ENCODE results near the gene PCBD1.
A peak's percentile ranks its signal among the peaks of the same experiment; 100 is the strongest.
"Not testable (repeated sequence)": the region's sequence is repeated elsewhere in the genome, so short reads cannot be mapped to it uniquely, and the experiment has no call there.

The PCBD1 gene

GRCh38 chr10:70887804-70888800 lies at the start of gene PCBD1:
PCBD1 (minus strand) TSS chr10:70888565; CDS start chr10:70888533, 32 bp downstream.
- DNase-seq: peak; percentile 85

- no peak for DNase-seq
These were observed 49.3 kb upstream of the PCBD1 start for GRCh38 chr10:70937661-70938060.

- DNase-seq: no peak
These were observed 47.7 kb upstream of the PCBD1 start for GRCh38 chr10:70936111-70936510.

- no peak for DNase-seq
These were observed 47.3 kb upstream of the PCBD1 start for GRCh38 chr10:70935631-70936030.

- DNase-seq: no peak
These were observed 46.8 kb upstream of the PCBD1 start for GRCh38 chr10:70935125-70935625.

GRCh38 chr10:70934701-70935100 lies 46.3 kb upstream of the PCBD1 start:
- DNase-seq: no peak

GRCh38 chr10:70932392-70933196 lies 44.2 kb upstream of the PCBD1 start:
- DNase-seq: no peak

- peak; percentile 26 for DNase-seq
These were observed 42.9 kb upstream of the PCBD1 start for GRCh38 chr10:70931168-70931815.

DNA sequence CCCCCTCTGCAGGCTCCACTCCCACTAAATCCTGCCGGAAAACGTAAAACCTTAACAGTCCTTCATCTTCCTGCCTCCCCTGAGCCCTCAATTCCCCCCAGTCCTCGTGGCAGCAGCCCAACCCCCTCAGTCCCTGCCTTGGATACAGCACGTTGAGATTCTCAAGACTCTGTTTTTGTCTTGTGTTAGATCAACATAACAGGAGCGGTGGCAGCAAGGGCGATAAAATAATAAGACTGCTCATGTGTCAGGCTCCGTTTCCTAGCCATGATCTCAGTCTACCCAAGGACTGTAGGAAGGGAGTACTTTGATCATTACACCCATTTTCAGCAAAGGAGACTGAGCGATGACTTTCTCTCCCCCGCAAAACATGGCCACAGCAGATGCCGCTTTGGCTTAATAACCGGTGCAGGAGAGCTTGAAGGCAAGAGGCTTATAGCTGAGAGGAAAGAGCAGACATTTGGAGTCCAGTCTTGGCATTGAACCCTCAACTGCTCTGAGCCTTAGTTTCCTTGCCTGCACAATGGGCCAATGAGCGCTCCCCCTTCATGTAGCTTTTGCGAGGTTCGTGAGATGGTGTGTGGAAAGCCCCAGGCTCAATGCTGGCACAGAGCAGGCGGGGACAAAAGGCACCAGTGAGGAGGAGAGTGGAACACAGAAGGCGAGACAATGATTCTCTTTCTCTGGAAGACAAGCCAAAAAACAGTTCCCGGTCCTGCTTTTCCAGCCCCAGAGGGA lies 42.1 kb upstream of the PCBD1 start:
- no peak for DNase-seq

DNA sequence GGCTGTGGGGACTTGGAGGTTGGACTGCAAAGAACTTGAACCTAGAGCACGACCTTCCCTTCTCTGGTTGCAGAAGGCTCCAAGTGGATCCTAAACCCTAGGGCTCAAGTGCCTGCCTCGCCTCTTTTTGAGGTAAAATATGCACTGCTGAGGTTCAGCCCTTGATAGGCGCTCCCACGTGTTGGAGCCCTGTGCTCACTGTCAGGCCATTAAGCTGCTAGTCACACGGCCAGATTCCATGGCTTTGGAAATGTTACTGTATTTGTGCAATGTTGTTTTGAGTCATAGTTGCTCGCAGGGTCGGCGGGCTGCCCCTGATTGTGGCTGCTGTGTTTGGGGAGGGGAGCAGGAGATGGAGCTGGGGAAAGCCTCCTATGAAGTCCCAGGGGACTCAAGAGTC lies 39.8 kb upstream of the PCBD1 start:
- DNase-seq: no peak

GRCh38 chr10:70927189-70927943 lies 39.0 kb upstream of the PCBD1 start:
- DNase-seq: peak; percentile 30

DNA sequence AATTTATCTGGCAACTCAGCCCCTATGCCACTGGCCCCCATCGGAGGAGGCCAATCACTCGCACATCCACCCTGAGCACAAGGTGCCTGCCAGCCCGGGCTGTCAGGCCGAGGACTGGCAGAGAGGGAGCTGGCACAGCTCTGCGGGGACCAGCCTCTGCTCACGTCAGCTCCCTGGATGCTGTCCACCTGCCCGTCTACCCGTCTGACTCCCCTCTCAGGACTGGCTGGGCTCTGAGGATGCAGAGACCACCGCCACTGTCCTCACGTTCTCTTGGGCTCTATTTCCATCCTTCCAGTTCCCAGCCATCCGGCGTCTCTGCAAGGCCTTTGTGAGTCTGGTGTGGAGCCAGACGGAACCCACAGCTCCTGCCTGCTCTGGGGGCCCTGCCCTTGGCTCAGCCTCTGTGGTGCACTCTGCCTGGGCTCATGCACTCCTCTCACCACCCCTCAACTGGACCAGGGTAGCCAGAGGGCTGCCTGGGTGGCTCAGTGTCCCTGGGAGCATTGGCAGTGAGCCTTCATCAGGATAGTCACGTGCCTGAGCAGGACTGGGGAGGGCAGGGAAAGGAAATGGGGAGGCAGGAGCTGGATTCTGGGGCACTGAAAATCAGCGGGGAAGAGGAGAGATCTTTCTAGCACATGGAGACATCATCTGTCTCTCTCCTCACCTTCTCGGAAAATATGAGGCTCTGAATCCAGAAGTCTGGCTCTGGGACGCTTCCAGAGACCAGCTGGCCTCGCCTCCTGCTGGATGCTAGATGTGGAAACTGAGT lies 38.0 kb upstream of the PCBD1 start:
- no peak for DNase-seq

DNA sequence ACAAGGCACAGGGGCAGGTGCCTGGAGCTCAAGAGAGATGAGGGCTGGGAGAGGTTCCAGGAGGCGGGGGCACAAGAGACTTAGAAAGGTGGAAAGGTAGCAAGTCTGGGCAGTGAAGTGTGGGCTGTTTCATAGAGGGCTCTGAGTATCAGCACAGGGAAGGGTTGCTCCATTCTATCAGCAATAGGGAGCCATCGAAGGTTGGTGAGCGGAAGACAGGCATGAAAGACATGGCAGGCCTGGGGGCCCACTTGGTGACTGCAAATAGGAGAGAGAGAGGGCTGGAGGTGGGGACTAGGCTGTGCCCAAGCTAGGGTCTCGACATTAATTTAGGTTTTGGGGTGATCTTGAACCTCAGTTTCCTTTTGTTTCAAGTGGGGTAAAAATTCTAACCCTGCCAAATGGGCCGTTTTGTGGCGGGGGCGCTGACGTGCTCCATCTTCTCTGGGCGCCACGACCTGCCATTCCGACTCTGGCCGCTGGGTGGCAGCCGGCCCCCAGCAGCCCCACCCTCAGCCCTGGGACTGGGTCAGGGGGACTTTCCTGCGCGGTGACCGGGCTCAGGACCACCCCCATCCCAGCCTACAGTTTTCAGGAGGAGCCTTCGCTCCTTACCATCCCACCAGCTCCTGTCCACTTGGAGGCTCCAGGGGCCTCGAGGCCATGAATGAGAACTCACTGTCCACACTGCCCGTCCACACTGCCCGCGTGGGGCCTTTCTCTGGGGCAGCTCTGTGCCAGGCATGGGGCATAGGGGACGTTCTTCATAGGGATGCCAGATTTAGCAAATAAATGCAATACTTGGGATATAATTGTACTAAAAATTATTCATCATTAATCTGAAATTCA lies 37.2 kb upstream of the PCBD1 start:
- peak; percentile 59 for DNase-seq

- DNase-seq: no peak
These were observed 35.3 kb upstream of the PCBD1 start for GRCh38 chr10:70923696-70924095.

- no peak for DNase-seq
These were observed 32.9 kb upstream of the PCBD1 start for GRCh38 chr10:70921285-70921684.

GRCh38 chr10:70920519-70920918 lies 32.2 kb upstream of the PCBD1 start:
- DNase-seq: no peak

DNA sequence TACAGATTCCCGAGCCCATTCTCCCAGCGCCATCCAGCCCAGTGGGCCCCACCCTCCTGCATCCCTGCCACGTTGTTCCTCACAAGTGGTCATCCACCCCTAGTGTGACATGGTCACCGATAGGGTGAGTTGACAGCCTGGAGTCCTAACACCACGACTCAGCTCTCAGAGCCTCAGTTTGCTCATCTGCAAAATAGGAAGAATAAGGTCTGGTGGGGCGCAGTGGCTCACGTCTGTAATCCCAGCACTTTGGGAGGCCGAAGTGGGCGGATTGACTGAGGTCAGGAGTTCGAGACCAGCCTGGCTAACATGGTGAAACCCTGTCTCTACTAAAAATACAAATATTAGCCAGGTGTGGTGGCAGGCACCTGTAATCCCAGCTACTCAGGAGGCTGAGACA lies 31.5 kb upstream of the PCBD1 start:
- not testable (repeated sequence) for DNase-seq

DNA sequence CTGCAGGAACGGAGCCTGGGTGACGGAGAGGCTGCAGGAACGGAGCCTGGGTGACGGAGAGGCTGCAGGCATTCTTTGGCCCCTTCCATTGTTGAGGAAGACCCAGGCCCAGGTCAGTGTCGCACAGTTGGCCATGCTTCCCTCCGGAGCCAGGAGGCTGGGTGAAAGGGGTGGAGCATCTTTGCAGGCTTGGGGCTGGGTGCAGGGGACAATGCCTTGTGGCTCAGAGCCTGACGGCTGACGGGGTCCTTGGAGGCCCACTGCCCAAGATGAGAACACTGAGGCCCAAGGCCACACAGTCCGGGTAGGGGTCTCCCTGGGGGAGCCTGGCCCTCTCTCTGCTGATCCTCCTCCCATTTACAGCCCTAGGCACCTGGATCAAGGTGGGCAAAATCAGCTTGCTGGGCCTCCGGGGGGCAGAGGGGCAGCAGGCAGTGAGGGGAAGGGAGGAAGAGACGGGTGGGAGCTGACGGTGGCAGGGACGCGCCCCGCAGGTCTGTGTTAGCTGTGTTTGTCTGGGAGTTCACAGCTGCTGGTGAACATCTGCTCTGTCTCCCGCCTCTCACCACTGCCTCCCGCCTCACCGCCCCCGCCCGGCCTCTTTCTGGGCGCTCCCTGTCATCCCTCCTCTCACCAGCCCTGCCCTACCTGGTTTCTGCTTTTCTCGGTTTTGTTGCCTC lies 30.6 kb upstream of the PCBD1 start:
- no peak for DNase-seq

DNA sequence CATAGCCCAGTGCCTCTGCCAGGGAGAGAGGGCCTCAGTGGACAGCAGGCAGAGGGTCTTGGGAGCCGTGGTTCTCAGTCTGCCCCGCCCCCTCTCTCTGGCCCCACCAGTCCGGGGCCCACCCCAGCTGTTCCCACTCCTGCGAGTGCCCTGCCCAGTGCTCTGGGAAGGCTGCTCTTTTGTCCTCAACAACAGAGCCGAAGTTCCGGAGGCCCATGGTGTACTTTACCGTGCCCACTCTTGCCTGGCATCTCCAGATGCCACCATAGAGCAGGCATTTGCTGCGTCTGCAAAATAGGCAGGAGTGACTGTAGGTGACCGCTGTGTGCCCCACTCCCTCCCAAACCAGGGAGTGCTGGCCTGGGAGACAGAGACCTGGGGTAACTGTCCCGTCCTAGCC lies 29.3 kb upstream of the PCBD1 start:
- DNase-seq: no peak
